GM23248 (cell line): Measurements from ENCODE around the gene TPT1.

ENCODE experiments used
- EZH2 ChIP-seq: fragments of 200-600 bp; sonication (generic); IDR thresholded peaks from 2 replicates; pipeline ENCODE4 v1.6.1; 2018; ENCODE audit warnings: antibody characterized with exemption, mild to moderate bottlenecking; ENCODE audit not compliant: insufficient read depth, poor library complexity, severe bottlenecking
- EZH2phosphoT487 ChIP-seq: fragments of 200-600 bp; sonication (generic); IDR thresholded peaks from 2 replicates; pipeline ENCODE4 v1.6.1; 2018; ENCODE audit warnings: antibody characterized with exemption, moderate library complexity, mild to moderate bottlenecking, low read depth; ENCODE audit not compliant: insufficient read depth

GRCh38 chr13:45297456-45298205 lies 43.4 kb downstream of the TPT1 start:
- no peak for TF ChIP-seq EZH2phosphoT487
- TF ChIP-seq EZH2, result no peak
